IMR-90 (cell line): ENCODE results near the gene ADD1. TPM values are rescaled to one million over a fixed set of nuclear protein-coding genes. Genes with fewer than 3 reads are reported as not detected.

Experiments
- ATAC-seq: fragments of 200-7000 bp; cut with Tn5 transposase; 2 replicates; pipeline ENCODE4 v1.9.1; 2020; ENCODE audit warnings: low read depth, mild to moderate bottlenecking, moderate library complexity
- BruUV-seq: library from RNA; stranded (reverse); fragments of 400-500 nt; replicated peaks from 2 replicates; lab custom pipeline; 2021; lab: Mats Ljungman, UMichigan
- CTCF ChIA-PET: fragments of 300-600 bp; formaldehyde crosslinking; extraction: SDS; loops from one replicate; lab custom pipeline; 2021; ENCODE audit warnings: antibody characterized with exemption; lab: Yijun Ruan, JAX
- POLR2A ChIA-PET: fragments of 300-600 bp; sonication (Branson Sonifier 250); formaldehyde crosslinking; loops from one replicate; lab custom pipeline; 2022; ENCODE audit warnings: antibody characterized with exemption; ENCODE audit not compliant: unreplicated experiment; lab: Charles Lee
- DNase-seq: peaks from one replicate; pipeline ENCODE4 v3.0.0; 2013
- H2AFZ ChIP-seq: replicated peaks from 2 replicates; pipeline ENCODE3; 2013; ENCODE audit warnings: low read length, mild to moderate bottlenecking; ENCODE audit not compliant: poor library complexity
- H2AK5ac ChIP-seq: 2 replicates; pipeline ENCODE4 v1.6.1; 2013; ENCODE audit warnings: low read depth, low read length, inconsistent platforms
- H2AK9ac ChIP-seq: replicated peaks from 2 replicates; pipeline ENCODE3; 2013; ENCODE audit warnings: mild to moderate bottlenecking, low read depth, low read length, moderate library complexity; ENCODE audit not compliant: poor library complexity
- H2BK120ac ChIP-seq: 2 replicates; pipeline ENCODE4 v1.6.1; 2013; ENCODE audit warnings: low read depth, low read length, inconsistent platforms
- H2BK15ac ChIP-seq: 3 replicates; pipeline ENCODE4 v1.6.1; 2013; ENCODE audit warnings: low read depth, low read length, inconsistent platforms
- H2BK20ac ChIP-seq: 2 replicates; pipeline ENCODE4 v1.6.1; 2013; ENCODE audit warnings: low read depth, mild to moderate bottlenecking, inconsistent platforms, low read length, moderate library complexity
- H2BK5ac ChIP-seq: 2 replicates; pipeline ENCODE4 v1.6.1; 2013; ENCODE audit warnings: mild to moderate bottlenecking, low read depth, low read length, inconsistent platforms; ENCODE audit not compliant: poor library complexity, severe bottlenecking
- H3K14ac ChIP-seq: replicated peaks from 2 replicates; pipeline ENCODE4 v1.6.1; 2013; ENCODE audit warnings: low read depth, low read length, inconsistent platforms
- H3K18ac ChIP-seq: 2 replicates; pipeline ENCODE4 v1.6.1; 2013; ENCODE audit warnings: low read depth, low read length, control low read depth
- H3K23ac ChIP-seq: 2 replicates; pipeline ENCODE4 v1.6.1; 2013; ENCODE audit warnings: low read depth, low read length, inconsistent platforms
- H3K27ac ChIP-seq: 2 replicates; pipeline ENCODE4 v1.5.1; 2013; ENCODE audit warnings: mild to moderate bottlenecking, control low read depth, low read length; ENCODE audit not compliant: insufficient read depth
- H3K27me3 ChIP-seq: 2 replicates; pipeline ENCODE4 v1.6.1; 2013; ENCODE audit warnings: low read length; ENCODE audit not compliant: control insufficient read depth, insufficient read depth
- H3K36me3 ChIP-seq: 2 replicates; pipeline ENCODE4 v1.6.1; 2013; ENCODE audit warnings: low read length, mixed read lengths; ENCODE audit not compliant: control insufficient read depth, insufficient read depth
- H3K4ac ChIP-seq: 2 replicates; pipeline ENCODE4 v1.6.1; 2013; ENCODE audit warnings: low read depth, low read length, inconsistent platforms
- H3K4me1 ChIP-seq: 2 replicates; pipeline ENCODE4 v1.6.1; 2013; ENCODE audit warnings: low read length, mixed read lengths; ENCODE audit not compliant: control insufficient read depth, insufficient read depth
- H3K4me2 ChIP-seq: 2 replicates; pipeline ENCODE4 v1.6.1; 2013; ENCODE audit warnings: low read depth, mild to moderate bottlenecking, control low read depth, low read length, moderate library complexity
- H3K4me3 ChIP-seq: 2 replicates; pipeline ENCODE4 v1.5.1; 2013; ENCODE audit warnings: low read depth, mild to moderate bottlenecking, control low read depth, low read length, moderate library complexity; ENCODE audit not compliant: insufficient read depth
- H3K56ac ChIP-seq: 2 replicates; pipeline ENCODE4 v1.6.1; 2013; ENCODE audit warnings: low read length, inconsistent platforms; ENCODE audit not compliant: insufficient read depth; ENCODE audit errors: extremely low read depth
- H3K79me1 ChIP-seq, 2 experiments: 2 replicates each; pipeline ENCODE4 v1.6.1; 2013; ENCODE audit warnings: low read length in 2 of 2, inconsistent platforms in 1 of 2, low read depth in 1 of 2
- H3K9ac ChIP-seq: 2 replicates; pipeline ENCODE4 v1.6.1; 2013; ENCODE audit warnings: low read depth, low read length, control low read depth
- H3K9me1 ChIP-seq: 2 replicates; pipeline ENCODE4 v1.6.1; 2013; ENCODE audit warnings: low read length, inconsistent platforms; ENCODE audit not compliant: insufficient read depth
- H3K9me3 ChIP-seq: 2 replicates; pipeline ENCODE4 v1.6.1; 2013; ENCODE audit warnings: low read length; ENCODE audit not compliant: control insufficient read depth, insufficient read depth
- H4K20me1 ChIP-seq: 2 replicates; pipeline ENCODE4 v1.6.1; 2013; ENCODE audit warnings: low read length, inconsistent platforms; ENCODE audit not compliant: insufficient read depth
- H4K5ac ChIP-seq: 2 replicates; pipeline ENCODE4 v1.6.1; 2013; ENCODE audit warnings: mild to moderate bottlenecking, low read depth, low read length, control low read depth
- H4K8ac ChIP-seq, 2 experiments: 2 replicates each; pipeline ENCODE4 v1.6.1; 2013; ENCODE audit warnings: low read depth in 2 of 2, low read length in 2 of 2, control low read depth in 1 of 2, inconsistent platforms in 1 of 2
- H4K91ac ChIP-seq: 2 replicates; pipeline ENCODE4 v1.6.1; 2013; ENCODE audit warnings: low read depth, low read length, inconsistent platforms; ENCODE audit not compliant: insufficient read depth
- BHLHE40 ChIP-seq: fragments of 150-350 bp; IDR thresholded peaks from 2 replicates; pipeline ENCODE4 v1.6.1; 2016; ENCODE audit warnings: mild to moderate bottlenecking, low read depth, low read length
- CEBPB ChIP-seq: IDR thresholded peaks from 2 replicates; pipeline ENCODE4 v1.6.1; 2012; ENCODE audit warnings: low read depth, low read length, improper control_type of control experiment
- CTCF ChIP-seq: conservative IDR thresholded peaks from 2 replicates; pipeline ENCODE4 v1.5.1; 2012; ENCODE audit warnings: mild to moderate bottlenecking, low read depth, low read length, improper control_type of control experiment
- FOS ChIP-seq: fragments of 150-350 bp; IDR thresholded peaks from 2 replicates; pipeline ENCODE4 v1.6.1; 2016; ENCODE audit warnings: low read depth, low read length
- MAFK ChIP-seq: IDR thresholded peaks from 2 replicates; pipeline ENCODE4 v1.6.1; 2012; ENCODE audit warnings: low read depth, low read length, improper control_type of control experiment
- MAZ ChIP-seq: IDR thresholded peaks from 2 replicates; pipeline ENCODE4 v1.6.1; 2012; ENCODE audit warnings: low read depth, mild to moderate bottlenecking, low read length, improper control_type of control experiment, moderate library complexity, borderline replicate concordance
- NFE2L2 ChIP-seq: fragments of 150-350 bp; IDR thresholded peaks from 2 replicates; pipeline ENCODE4 v1.6.1; 2016; ENCODE audit warnings: low read depth, mild to moderate bottlenecking, low read length
- POLR2A ChIP-seq: IDR thresholded peaks from 2 replicates; pipeline ENCODE4 v1.6.1; 2012; ENCODE audit warnings: mild to moderate bottlenecking, low read depth, low read length
- RAD21 ChIP-seq: IDR thresholded peaks from 2 replicates; pipeline ENCODE4 v1.6.1; 2012; ENCODE audit warnings: low read length, improper control_type of control experiment
- RCOR1 ChIP-seq: IDR thresholded peaks from 2 replicates; pipeline ENCODE4 v1.6.1; 2012; ENCODE audit warnings: mild to moderate bottlenecking, low read length, improper control_type of control experiment; ENCODE audit not compliant: insufficient replicate concordance
- RFX5 ChIP-seq: IDR thresholded peaks from 2 replicates; pipeline ENCODE4 v1.8.0; 2012; ENCODE audit warnings: low read depth, mild to moderate bottlenecking, low read length, moderate library complexity
- SMC3 ChIP-seq: fragments of 150-350 bp; IDR thresholded peaks from 2 replicates; pipeline ENCODE4 v1.6.1; 2016; ENCODE audit warnings: low read depth, mild to moderate bottlenecking, antibody characterized with exemption, low read length, moderate library complexity
- WGBS, 2 experiments: methylation state at CpG; one replicate each; pipeline versions ENCODE4 v1.1.5 to v1.1.7; 2013; ENCODE audit warnings: missing lambda C conversion rate in 2 of 2; ENCODE audit not compliant: insufficient read length in 1 of 2; ENCODE audit errors: extremely low coverage in 2 of 2; 5-methylcytosine and 5-hydroxymethylcytosine counted together
- dilution Hi-C: fragments of 300-500 bp; cut with HindIII; formaldehyde crosslinking; loops from one replicate; pipeline ENCODE4 v1.14.3; 2018; ENCODE audit warnings: low sequenced_read_pairs; ENCODE audit not compliant: unreplicated experiment
- in situ Hi-C: fragments of 300-500 bp; cut with MboI; formaldehyde crosslinking; loops from 3 replicates; pipeline ENCODE4 v1.14.3; 2019; ENCODE audit warnings: low sequenced_read_pairs, inconsistent platforms, mixed read lengths
- intact Hi-C: fragments of 100-400 bp; cut with micrococcal nuclease; formaldehyde crosslinking; loops from 2 replicates; pipeline ENCODE4 v1.10.0; 2022
- polyA plus RNA-seq, 3 experiments: library from polyadenylated mRNA; depleted of rRNA; stranded (reverse); fragments of >200 nt; gene quantifications; 2 replicates each; pipeline ENCODE4 v1.2.3, GENCODE V29; 2012; ENCODE audit warnings: low replicate concordance in 1 of 3
- total RNA-seq: library from RNA; depleted of rRNA; stranded (reverse); fragments of >200 nt; gene quantifications from 2 replicates; pipeline ENCODE4 v1.2.3, GENCODE V29; 2012
- TF ChIP-seq, protein P1 (sequence below): fragments of 150-350 bp; IDR thresholded peaks from 2 replicates; pipeline ENCODE4 v1.6.1; 2017; ENCODE audit warnings: mild to moderate bottlenecking, antibody characterized with exemption, low read length, low read depth

The ADD1 gene
- total and polyA plus RNA-seq, 2 of the 4 experiments (the other 2 are of a cell fraction): 122 to 215 TPM

DNA sequence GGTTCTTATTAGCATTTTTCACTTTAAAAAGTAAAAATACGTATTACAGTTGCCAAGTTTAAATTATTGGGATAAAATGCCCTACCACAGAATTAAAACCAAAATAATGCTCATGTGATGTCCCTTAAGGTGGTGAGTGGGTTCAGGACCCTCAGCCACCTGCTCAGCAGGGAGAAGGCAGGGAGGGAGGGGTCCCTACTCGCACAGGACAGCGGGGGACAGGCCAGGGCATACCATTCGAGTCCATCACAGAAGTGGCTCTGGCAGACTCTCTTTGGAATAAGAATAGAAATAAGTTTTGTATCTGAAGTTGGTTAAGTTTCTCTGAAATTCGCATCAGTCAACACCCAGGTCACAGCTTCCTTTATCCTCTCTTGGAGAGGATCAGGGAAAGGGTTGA lies 81.9 kb downstream of the ADD1 start:
- H4K91ac ChIP-seq: no peak overlapping the region
- no peaks in the 10 kb centered on the region for H3K27me3 ChIP-seq
- no peak overlapping the region for H2BK120ac ChIP-seq
- WGBS, 2 experiments: 100% methylated on average over 1 of the region's 5 CpGs; no CpG with 5 or more reads in 1 of the 2 experiments
- peaks cover 4% of the 10 kb centered on the region; the same call in 1 of the 2 replicates for H3K4me1 ChIP-seq
- H3K9me3 ChIP-seq: no peaks in the 10 kb centered on the region
- no peak for TF ChIP-seq CEBPB
- no peak for TF ChIP-seq FOS
- TF ChIP-seq MAFK: no peak
- TF ChIP-seq, protein P1, sequence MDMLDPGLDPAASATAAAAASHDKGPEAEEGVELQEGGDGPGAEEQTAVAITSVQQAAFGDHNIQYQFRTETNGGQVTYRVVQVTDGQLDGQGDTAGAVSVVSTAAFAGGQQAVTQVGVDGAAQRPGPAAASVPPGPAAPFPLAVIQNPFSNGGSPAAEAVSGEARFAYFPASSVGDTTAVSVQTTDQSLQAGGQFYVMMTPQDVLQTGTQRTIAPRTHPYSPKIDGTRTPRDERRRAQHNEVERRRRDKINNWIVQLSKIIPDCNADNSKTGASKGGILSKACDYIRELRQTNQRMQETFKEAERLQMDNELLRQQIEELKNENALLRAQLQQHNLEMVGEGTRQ: no peak
- no peak for TF ChIP-seq RFX5
- no peak for TF ChIP-seq MAZ
- TF ChIP-seq POLR2A: no peak
- no peak for TF ChIP-seq NFE2L2
- no peak for TF ChIP-seq BHLHE40
- no peak for TF ChIP-seq CTCF
- no peak for TF ChIP-seq SMC3
- TF ChIP-seq RAD21: no peak
- TF ChIP-seq RCOR1: no peak
- no peak overlapping the region for H2AK9ac ChIP-seq
- H2AK5ac ChIP-seq: no peak overlapping the region
- no peak overlapping the region for H3K9ac ChIP-seq
- no peak overlapping the region for H3K4me2 ChIP-seq
- no peak overlapping the region for H2BK15ac ChIP-seq
- H3K23ac ChIP-seq: no peak overlapping the region
- no peak overlapping the region for H2AFZ ChIP-seq
- no peak overlapping the region for H3K56ac ChIP-seq
- peaks cover 12% of the 10 kb centered on the region; the same call in 1 of the 2 replicates for H3K9me1 ChIP-seq
- POLR2A ChIA-PET: no interaction called here
- no peak overlapping the region for H4K8ac ChIP-seq
- H3K27ac ChIP-seq: no peak overlapping the region
- no peak overlapping the region for H2BK20ac ChIP-seq
- H3K36me3 ChIP-seq: peaks cover 68% of the 10 kb centered on the region
- H2BK5ac ChIP-seq: no peak overlapping the region
- no peak for ATAC-seq
- no peak overlapping the region for H3K14ac ChIP-seq
- H3K4me3 ChIP-seq: no peak overlapping the region
- dilution Hi-C loops (no loop called here), intact Hi-C loops (no loop called here), in situ Hi-C loops (no loop called here)
- peaks cover 14 to 56% of the 10 kb centered on the region in 2 experiments for H3K79me1 ChIP-seq
- no peak overlapping the region for H3K18ac ChIP-seq
- CTCF ChIA-PET: interaction anchor here (0.6 kb wide), 1 partner anchor 35 kb away, joined by 3 read pairs; no protein-coding TSS in a partner anchor
- peaks cover 24% of the 10 kb centered on the region; the same call in 1 of the 2 replicates for H4K20me1 ChIP-seq
- DNase-seq: no peak
- BruUV-seq: no TSS peak
- H4K5ac ChIP-seq: no peak overlapping the region
- H3K4ac ChIP-seq: no peak overlapping the region
